ENCODE measurements around the gene GABARAPL2.

- TF ChIP-seq ZNF331 (CRISPR knock-in tag; IDR thresholded peaks at IDR 0.05; ENCODE audit: low read depth): no peak
- TF ChIP-seq, protein P1, sequence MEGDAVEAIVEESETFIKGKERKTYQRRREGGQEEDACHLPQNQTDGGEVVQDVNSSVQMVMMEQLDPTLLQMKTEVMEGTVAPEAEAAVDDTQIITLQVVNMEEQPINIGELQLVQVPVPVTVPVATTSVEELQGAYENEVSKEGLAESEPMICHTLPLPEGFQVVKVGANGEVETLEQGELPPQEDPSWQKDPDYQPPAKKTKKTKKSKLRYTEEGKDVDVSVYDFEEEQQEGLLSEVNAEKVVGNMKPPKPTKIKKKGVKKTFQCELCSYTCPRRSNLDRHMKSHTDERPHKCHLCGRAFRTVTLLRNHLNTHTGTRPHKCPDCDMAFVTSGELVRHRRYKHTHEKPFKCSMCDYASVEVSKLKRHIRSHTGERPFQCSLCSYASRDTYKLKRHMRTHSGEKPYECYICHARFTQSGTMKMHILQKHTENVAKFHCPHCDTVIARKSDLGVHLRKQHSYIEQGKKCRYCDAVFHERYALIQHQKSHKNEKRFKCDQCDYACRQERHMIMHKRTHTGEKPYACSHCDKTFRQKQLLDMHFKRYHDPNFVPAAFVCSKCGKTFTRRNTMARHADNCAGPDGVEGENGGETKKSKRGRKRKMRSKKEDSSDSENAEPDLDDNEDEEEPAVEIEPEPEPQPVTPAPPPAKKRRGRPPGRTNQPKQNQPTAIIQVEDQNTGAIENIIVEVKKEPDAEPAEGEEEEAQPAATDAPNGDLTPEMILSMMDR (conservative IDR thresholded peaks at IDR 0.05; ENCODE audit: low read depth in 2 of 2): no peak
- no peak for TF ChIP-seq EZH2 (IDR thresholded peaks at IDR 0.05; ENCODE audit: low read depth, unreplicated experiment)
- no peak for TF ChIP-seq POLR2AphosphoS5 (IDR thresholded peaks at IDR 0.05; ENCODE audit: low read depth)
- TF ChIP-seq REST (IDR thresholded peaks at IDR 0.05; ENCODE audit: unreplicated experiment): no peak
Measured at GRCh38 chr16:75546293-75546692, 19.9 kb upstream of the GABARAPL2 start.
